KBM-7 (cell line): ENCODE results near the gene PEPD.

Experiments used
- DNase-seq: peaks from one replicate; pipeline ENCODE4 v3.0.0-alpha.2; 2015
- in situ Hi-C: fragments of 300-500 bp; cut with MboI; formaldehyde crosslinking; loops from 2 replicates; pipeline ENCODE4 v1.14.3; 2020; ENCODE audit warnings: low sequenced_read_pairs, low pct_unique_long_range_greater_than_20kb, mixed read lengths

PEPD gene

GRCh38 chr19:33339016-33339984 lies 182.3 kb downstream of the PEPD start:
- no peak for DNase-seq
- in situ Hi-C loops, result no loop called here
